ENCODE data around the gene HIVEP3. TPM values are rescaled to one million over a fixed set of nuclear protein-coding genes. Genes with fewer than 3 reads are reported as not detected.
A peak's percentile ranks its signal among the peaks of the same experiment; 100 is the strongest.

HIVEP3 gene
- total and polyA plus RNA-seq, 3 experiments from 2014 or later = 15.1 to 24.0 (median 23.0) TPM

GRCh38 chr1:41675401-41675800 is 243.3 kb downstream of the HIVEP3 start:
- DNase-seq = no peak
- H3K36me3 Mint-ChIP-seq = no peaks in the 10 kb centered on the region
- no peaks in the 10 kb centered on the region for H3K27me3 ChIP-seq (ENCODE audit: insufficient read depth, low read length, poor library complexity, severe bottlenecking)
- ChIA-PET CTCF (no interaction called here), POLR2A (no interaction called here)
- no peaks in the 10 kb centered on the region for H3K36me3 ChIP-seq (ENCODE audit: insufficient read depth, low read length)
- no peaks in the 10 kb centered on the region for H3K9me3 ChIP-seq (ENCODE audit: low read length)
- peaks cover 71 to 88% (median 82%) of the 10 kb centered on the region in 3 donors for H3K4me1 Mint-ChIP-seq
- peak overlapping the region in 2 of 7 donors; percentile 14 to 63 for H3K4me3 Mint-ChIP-seq
- no peak overlapping the region for H3K4me3 ChIP-seq (ENCODE audit: low read length)
- H3K27me3 Mint-ChIP-seq = no peaks in the 10 kb centered on the region
- H3K4me1 ChIP-seq (ENCODE audit: insufficient read depth, low read length) = peaks cover 78% of the 10 kb centered on the region
- peak overlapping the region in 7 of 8 donors; percentile 7 to 79 (median 55) for H3K27ac Mint-ChIP-seq
- H3K9me3 Mint-ChIP-seq = no peaks in the 10 kb centered on the region
- no peak overlapping the region for H3K27ac ChIP-seq (ENCODE audit: low read depth, low read length)

GRCh38 chr1:41674522-41674921 is 244.2 kb downstream of the HIVEP3 start:
- H3K4me3 ChIP-seq (ENCODE audit: low read length) = no peak overlapping the region
- no peaks in the 10 kb centered on the region for H3K27me3 Mint-ChIP-seq
- no peaks in the 10 kb centered on the region for H3K9me3 Mint-ChIP-seq
- peak overlapping the region; percentile 40 to 91 (median 80) for H3K27ac Mint-ChIP-seq
- H3K4me1 Mint-ChIP-seq = peaks cover 67 to 88% (median 82%) of the 10 kb centered on the region in 3 donors
- no peaks in the 10 kb centered on the region for H3K36me3 Mint-ChIP-seq
- peaks cover 78% of the 10 kb centered on the region for H3K4me1 ChIP-seq (ENCODE audit: insufficient read depth, low read length)
- no peak for DNase-seq
- no peaks in the 10 kb centered on the region for H3K9me3 ChIP-seq (ENCODE audit: low read length)
- H3K36me3 ChIP-seq (ENCODE audit: insufficient read depth, low read length) = no peaks in the 10 kb centered on the region
- POLR2A ChIA-PET = no interaction called here
- CTCF ChIA-PET = interaction anchor here (3.5 kb wide), 1 partner anchor 8 kb away, joined by 15 read pairs; no protein-coding TSS in a partner anchor
- H3K4me3 Mint-ChIP-seq = peak overlapping the region in 2 of 7 donors; percentile 70 to 74
- no peaks in the 10 kb centered on the region for H3K27me3 ChIP-seq (ENCODE audit: insufficient read depth, low read length, poor library complexity, severe bottlenecking)
- H3K27ac ChIP-seq (ENCODE audit: low read depth, low read length) = no peak overlapping the region

- no peaks in the 10 kb centered on the region for H3K27me3 Mint-ChIP-seq
- Histone ChIP-seq H3K27me3 (ENCODE audit: insufficient read depth, low read length, poor library complexity, severe bottlenecking) (no peaks in the 10 kb centered on the region), H3K27ac (ENCODE audit: low read depth, low read length) (peak overlapping the region; percentile 5), H3K9me3 (ENCODE audit: low read length) (no peaks in the 10 kb centered on the region), H3K4me1 (ENCODE audit: insufficient read depth, low read length) (peaks cover 75% of the 10 kb centered on the region), H3K36me3 (ENCODE audit: insufficient read depth, low read length) (no peaks in the 10 kb centered on the region), H3K4me3 (ENCODE audit: low read length) (peak overlapping the region; percentile 60)
- ChIA-PET CTCF (interaction anchor here (0.9 to 3.5 kb wide), 4 partner anchors 9 to 100 kb away, joined by 3 to 15 read pairs (median 5); no protein-coding TSS in a partner anchor), POLR2A (interaction anchor here (0.8 to 1.1 kb wide), 2 partner anchors 10 kb away, joined by 3 to 5 read pairs; no protein-coding TSS in a partner anchor)
- no peaks in the 10 kb centered on the region for H3K36me3 Mint-ChIP-seq
- peak in 2 of 5 donors; percentile 38 to 49 for DNase-seq
- H3K4me3 Mint-ChIP-seq = peak overlapping the region; percentile 5 to 80 (median 74)
- no peaks in the 10 kb centered on the region for H3K9me3 Mint-ChIP-seq
- H3K27ac Mint-ChIP-seq = peak overlapping the region; percentile 57 to 96 (median 88)
- H3K4me1 Mint-ChIP-seq = peaks cover 63 to 88% (median 82%) of the 10 kb centered on the region in 3 donors
Measured at GRCh38 chr1:41673806-41674205, 244.9 kb downstream of the HIVEP3 start.

- Mint-ChIP-seq H3K9me3 (no peaks in the 10 kb centered on the region), H3K27ac (peak overlapping the region; percentile 57 to 96 (median 88)), H3K4me3 (peak overlapping the region; percentile 5 to 80 (median 74)), H3K4me1 (peaks cover 63 to 88% (median 82%) of the 10 kb centered on the region in 3 donors), H3K27me3 (no peaks in the 10 kb centered on the region), H3K36me3 (no peaks in the 10 kb centered on the region)
- CTCF ChIA-PET = interaction anchor here (0.9 to 3.5 kb wide), 5 partner anchors 9 to 99 kb away, joined by 3 to 15 read pairs (median 3); no protein-coding TSS in a partner anchor
- peak overlapping the region; percentile 5 for H3K27ac ChIP-seq (ENCODE audit: low read depth, low read length)
- peak; percentile 21 to 68 (median 61) for DNase-seq
- H3K4me1 ChIP-seq (ENCODE audit: insufficient read depth, low read length) = peaks cover 73% of the 10 kb centered on the region
- POLR2A ChIA-PET = interaction anchor here (0.8 to 1.1 kb wide), 2 partner anchors 9 to 11 kb away, joined by 3 to 5 read pairs; no protein-coding TSS in a partner anchor
- H3K27me3 ChIP-seq (ENCODE audit: insufficient read depth, low read length, poor library complexity, severe bottlenecking) = no peaks in the 10 kb centered on the region
- peak overlapping the region; percentile 60 for H3K4me3 ChIP-seq (ENCODE audit: low read length)
- no peaks in the 10 kb centered on the region for H3K9me3 ChIP-seq (ENCODE audit: low read length)
- H3K36me3 ChIP-seq (ENCODE audit: insufficient read depth, low read length) = no peaks in the 10 kb centered on the region
Measured at GRCh38 chr1:41673378-41673777, 245.3 kb downstream of the HIVEP3 start.

- H3K9me3 Mint-ChIP-seq = no peaks in the 10 kb centered on the region
- Histone ChIP-seq H3K4me3 (ENCODE audit: low read length) (peak overlapping the region; percentile 60), H3K4me1 (ENCODE audit: insufficient read depth, low read length) (peaks cover 73% of the 10 kb centered on the region), H3K27ac (ENCODE audit: low read depth, low read length) (peak overlapping the region; percentile 29), H3K27me3 (ENCODE audit: insufficient read depth, low read length, poor library complexity, severe bottlenecking) (no peaks in the 10 kb centered on the region), H3K9me3 (ENCODE audit: low read length) (no peaks in the 10 kb centered on the region), H3K36me3 (ENCODE audit: insufficient read depth, low read length) (no peaks in the 10 kb centered on the region)
- peak overlapping the region; percentile 25 to 80 (median 74) for H3K4me3 Mint-ChIP-seq
- ChIA-PET CTCF (interaction anchor here (0.9 to 3.5 kb wide), 5 partner anchors 10 to 99 kb away, joined by 3 to 15 read pairs (median 3); no protein-coding TSS in a partner anchor), POLR2A (interaction anchor here (0.8 to 1.1 kb wide), 2 partner anchors 9 to 11 kb away, joined by 3 to 5 read pairs; no protein-coding TSS in a partner anchor)
- peak overlapping the region; percentile 42 to 95 (median 88) for H3K27ac Mint-ChIP-seq
- peaks cover 64 to 88% (median 84%) of the 10 kb centered on the region in 3 donors for H3K4me1 Mint-ChIP-seq
- no peaks in the 10 kb centered on the region for H3K36me3 Mint-ChIP-seq
- DNase-seq = no peak
- no peaks in the 10 kb centered on the region for H3K27me3 Mint-ChIP-seq
Measured at GRCh38 chr1:41672641-41673361, 245.9 kb downstream of the HIVEP3 start.

GRCh38 chr1:41672173-41672572 is 246.5 kb downstream of the HIVEP3 start:
- no peaks in the 10 kb centered on the region for H3K27me3 Mint-ChIP-seq
- H3K36me3 Mint-ChIP-seq = no peaks in the 10 kb centered on the region
- peak overlapping the region in 5 of 7 donors; percentile 17 to 78 (median 67) for H3K4me3 Mint-ChIP-seq
- Histone ChIP-seq H3K4me1 (ENCODE audit: insufficient read depth, low read length) (peaks cover 79% of the 10 kb centered on the region), H3K27me3 (ENCODE audit: insufficient read depth, low read length, poor library complexity, severe bottlenecking) (no peaks in the 10 kb centered on the region), H3K4me3 (ENCODE audit: low read length) (no peak overlapping the region), H3K9me3 (ENCODE audit: low read length) (no peaks in the 10 kb centered on the region), H3K36me3 (ENCODE audit: insufficient read depth, low read length) (no peaks in the 10 kb centered on the region), H3K27ac (ENCODE audit: low read depth, low read length) (peak overlapping the region; percentile 29)
- POLR2A ChIA-PET = no interaction called here
- no peaks in the 10 kb centered on the region for H3K9me3 Mint-ChIP-seq
- H3K27ac Mint-ChIP-seq = peak overlapping the region; percentile 42 to 95 (median 86)
- H3K4me1 Mint-ChIP-seq = peaks cover 71 to 88% (median 85%) of the 10 kb centered on the region in 3 donors
- CTCF ChIA-PET = interaction anchor here (1.0 to 3.5 kb wide), 3 partner anchors 10 to 98 kb away, joined by 3 to 15 read pairs (median 7); no protein-coding TSS in a partner anchor
- DNase-seq = no peak

- Mint-ChIP-seq H3K27me3 (no peaks in the 10 kb centered on the region), H3K4me1 (peaks cover 77 to 95% (median 90%) of the 10 kb centered on the region in 3 donors), H3K36me3 (no peaks in the 10 kb centered on the region), H3K27ac (peak overlapping the region in 6 of 8 donors; percentile 27 to 80 (median 50)), H3K9me3 (no peaks in the 10 kb centered on the region), H3K4me3 (peak overlapping the region in 3 of 7 donors; percentile 40 to 58 (median 49))
- Histone ChIP-seq H3K4me1 (ENCODE audit: insufficient read depth, low read length) (peaks cover 89% of the 10 kb centered on the region), H3K4me3 (ENCODE audit: low read length) (no peak overlapping the region), H3K36me3 (ENCODE audit: insufficient read depth, low read length) (no peaks in the 10 kb centered on the region), H3K27me3 (ENCODE audit: insufficient read depth, low read length, poor library complexity, severe bottlenecking) (no peaks in the 10 kb centered on the region), H3K9me3 (ENCODE audit: low read length) (no peaks in the 10 kb centered on the region), H3K27ac (ENCODE audit: low read depth, low read length) (no peak overlapping the region)
- CTCF ChIA-PET = interaction anchor here (2.4 to 3.5 kb wide), 2 partner anchors 11 to 97 kb away, joined by 7 to 15 read pairs; no protein-coding TSS in a partner anchor
- POLR2A ChIA-PET = no interaction called here
- no peak for DNase-seq
Measured at GRCh38 chr1:41671116-41671755, 247.5 kb downstream of the HIVEP3 start.
